ENCODE data around the gene SCAPER.

The SCAPER gene

GRCh38 chr15:76470691-76471090 lies 434.4 kb downstream of the SCAPER start:
- H3K9me3 ChIP-seq (ENCODE audit: control insufficient read depth, insufficient read depth, low read length), result no peaks in the 10 kb centered on the region

GRCh38 chr15:76468722-76469121 lies 436.4 kb downstream of the SCAPER start:
- H3K27ac ChIP-seq (ENCODE audit: low read length), result no peak overlapping the region
- H3K27me3 ChIP-seq (ENCODE audit: control insufficient read depth, insufficient read depth, low read length), result no peaks in the 10 kb centered on the region
- no peaks in the 10 kb centered on the region for H3K36me3 ChIP-seq (ENCODE audit: control insufficient read depth, insufficient read depth, low read length)
- no peak overlapping the region for H3K4me3 ChIP-seq (ENCODE audit: low read length)
- no peaks in the 10 kb centered on the region for H3K4me1 ChIP-seq (ENCODE audit: control insufficient read depth, insufficient read depth, low read length)
- no peak for DNase-seq (ENCODE audit: low read depth, low spot score)
- WGBS (ENCODE audit: insufficient coverage, insufficient read length), result no CpG with 5 or more reads among the region's 2 CpGs
- H3K9me3 ChIP-seq (ENCODE audit: control insufficient read depth, insufficient read depth, low read length), result no peaks in the 10 kb centered on the region

More at GRCh38 chr15:76470691-76471090, 434.4 kb downstream of the SCAPER start:
- DNase-seq (ENCODE audit: low read depth, low spot score), result no peak
- no peaks in the 10 kb centered on the region for H3K36me3 ChIP-seq (ENCODE audit: control insufficient read depth, insufficient read depth, low read length)
- no peak overlapping the region for H3K27ac ChIP-seq (ENCODE audit: low read length)
- no peak overlapping the region for H3K4me3 ChIP-seq (ENCODE audit: low read length)
- H3K27me3 ChIP-seq (ENCODE audit: control insufficient read depth, insufficient read depth, low read length), result no peaks in the 10 kb centered on the region
- no peaks in the 10 kb centered on the region for H3K4me1 ChIP-seq (ENCODE audit: control insufficient read depth, insufficient read depth, low read length)

GRCh38 chr15:76467136-76467535 lies 438.0 kb downstream of the SCAPER start:
- no CpG with 5 or more reads among the region's 1 CpG for WGBS (ENCODE audit: insufficient coverage, insufficient read length)
- Histone ChIP-seq H3K4me1 (ENCODE audit: control insufficient read depth, insufficient read depth, low read length) (no peaks in the 10 kb centered on the region), H3K4me3 (ENCODE audit: low read length) (no peak overlapping the region), H3K9me3 (ENCODE audit: control insufficient read depth, insufficient read depth, low read length) (no peaks in the 10 kb centered on the region), H3K36me3 (ENCODE audit: control insufficient read depth, insufficient read depth, low read length) (no peaks in the 10 kb centered on the region), H3K27me3 (ENCODE audit: control insufficient read depth, insufficient read depth, low read length) (no peaks in the 10 kb centered on the region), H3K27ac (ENCODE audit: low read length) (no peak overlapping the region)
- no peak for DNase-seq (ENCODE audit: low read depth, low spot score)

GRCh38 chr15:76465728-76466127 lies 439.4 kb downstream of the SCAPER start:
- no peaks in the 10 kb centered on the region for H3K4me1 ChIP-seq (ENCODE audit: control insufficient read depth, insufficient read depth, low read length)
- no peaks in the 10 kb centered on the region for H3K27me3 ChIP-seq (ENCODE audit: control insufficient read depth, insufficient read depth, low read length)
- no CpG with 5 or more reads among the region's 1 CpG for WGBS (ENCODE audit: insufficient coverage, insufficient read length)
- DNase-seq (ENCODE audit: low read depth, low spot score), result no peak
- no peaks in the 10 kb centered on the region for H3K9me3 ChIP-seq (ENCODE audit: control insufficient read depth, insufficient read depth, low read length)
- no peak overlapping the region for H3K27ac ChIP-seq (ENCODE audit: low read length)
- no peak overlapping the region for H3K4me3 ChIP-seq (ENCODE audit: low read length)
- no peaks in the 10 kb centered on the region for H3K36me3 ChIP-seq (ENCODE audit: control insufficient read depth, insufficient read depth, low read length)

- H3K27me3 ChIP-seq (ENCODE audit: control insufficient read depth, insufficient read depth, low read length), result no peaks in the 10 kb centered on the region
- no peaks in the 10 kb centered on the region for H3K4me1 ChIP-seq (ENCODE audit: control insufficient read depth, insufficient read depth, low read length)
- no peak overlapping the region for H3K27ac ChIP-seq (ENCODE audit: low read length)
- no peaks in the 10 kb centered on the region for H3K36me3 ChIP-seq (ENCODE audit: control insufficient read depth, insufficient read depth, low read length)
- no CpG with 5 or more reads among the region's 2 CpGs for WGBS (ENCODE audit: insufficient coverage, insufficient read length)
- H3K4me3 ChIP-seq (ENCODE audit: low read length), result no peak overlapping the region
- H3K9me3 ChIP-seq (ENCODE audit: control insufficient read depth, insufficient read depth, low read length), result no peaks in the 10 kb centered on the region
- DNase-seq (ENCODE audit: low read depth, low spot score), result no peak
Measured at GRCh38 chr15:76464247-76464646, 440.9 kb downstream of the SCAPER start.

- Histone ChIP-seq H3K27ac (ENCODE audit: low read length) (no peak overlapping the region), H3K9me3 (ENCODE audit: control insufficient read depth, insufficient read depth, low read length) (no peaks in the 10 kb centered on the region), H3K4me1 (ENCODE audit: control insufficient read depth, insufficient read depth, low read length) (no peaks in the 10 kb centered on the region), H3K27me3 (ENCODE audit: control insufficient read depth, insufficient read depth, low read length) (no peaks in the 10 kb centered on the region), H3K4me3 (ENCODE audit: low read length) (no peak overlapping the region), H3K36me3 (ENCODE audit: control insufficient read depth, insufficient read depth, low read length) (no peaks in the 10 kb centered on the region)
- DNase-seq (ENCODE audit: low read depth, low spot score), result no peak
- no CpG with 5 or more reads among the region's 1 CpG for WGBS (ENCODE audit: insufficient coverage, insufficient read length)
Measured at GRCh38 chr15:76460871-76461270, 444.3 kb downstream of the SCAPER start.

- no CpG with 5 or more reads among the region's 3 CpGs for WGBS (ENCODE audit: insufficient coverage, insufficient read length)
Measured at GRCh38 chr15:76460347-76460746, 444.8 kb downstream of the SCAPER start.

GRCh38 chr15:76451540-76451939 lies 453.6 kb downstream of the SCAPER start:
- Histone ChIP-seq H3K4me3 (ENCODE audit: low read length) (no peak overlapping the region), H3K27ac (ENCODE audit: low read length) (no peak overlapping the region), H3K4me1 (ENCODE audit: control insufficient read depth, insufficient read depth, low read length) (no peaks in the 10 kb centered on the region), H3K9me3 (ENCODE audit: control insufficient read depth, insufficient read depth, low read length) (no peaks in the 10 kb centered on the region), H3K36me3 (ENCODE audit: control insufficient read depth, insufficient read depth, low read length) (no peaks in the 10 kb centered on the region), H3K27me3 (ENCODE audit: control insufficient read depth, insufficient read depth, low read length) (no peaks in the 10 kb centered on the region)
- WGBS (ENCODE audit: insufficient coverage, insufficient read length), result no CpG with 5 or more reads among the region's 1 CpG
- DNase-seq (ENCODE audit: low read depth, low spot score), result no peak

More at GRCh38 chr15:76460347-76460746, 444.8 kb downstream of the SCAPER start:
- H3K27ac ChIP-seq (ENCODE audit: low read length), result no peak overlapping the region
- H3K36me3 ChIP-seq (ENCODE audit: control insufficient read depth, insufficient read depth, low read length), result no peaks in the 10 kb centered on the region
- H3K4me3 ChIP-seq (ENCODE audit: low read length), result no peak overlapping the region
- no peaks in the 10 kb centered on the region for H3K27me3 ChIP-seq (ENCODE audit: control insufficient read depth, insufficient read depth, low read length)
- no peak for DNase-seq (ENCODE audit: low read depth, low spot score)
- no peaks in the 10 kb centered on the region for H3K9me3 ChIP-seq (ENCODE audit: control insufficient read depth, insufficient read depth, low read length)
- H3K4me1 ChIP-seq (ENCODE audit: control insufficient read depth, insufficient read depth, low read length), result no peaks in the 10 kb centered on the region

- no peak overlapping the region for H3K4me3 ChIP-seq (ENCODE audit: low read length)
- H3K27me3 ChIP-seq (ENCODE audit: control insufficient read depth, insufficient read depth, low read length), result no peaks in the 10 kb centered on the region
- no peaks in the 10 kb centered on the region for H3K9me3 ChIP-seq (ENCODE audit: control insufficient read depth, insufficient read depth, low read length)
- H3K27ac ChIP-seq (ENCODE audit: low read length), result no peak overlapping the region
- no CpG with 5 or more reads among the region's 1 CpG for WGBS (ENCODE audit: insufficient coverage, insufficient read length)
- no peaks in the 10 kb centered on the region for H3K4me1 ChIP-seq (ENCODE audit: control insufficient read depth, insufficient read depth, low read length)
- no peak for DNase-seq (ENCODE audit: low read depth, low spot score)
- no peaks in the 10 kb centered on the region for H3K36me3 ChIP-seq (ENCODE audit: control insufficient read depth, insufficient read depth, low read length)
Measured at GRCh38 chr15:76449455-76449854, 455.7 kb downstream of the SCAPER start.

GRCh38 chr15:76448755-76449154 lies 456.4 kb downstream of the SCAPER start:
- Histone ChIP-seq H3K36me3 (ENCODE audit: control insufficient read depth, insufficient read depth, low read length) (no peaks in the 10 kb centered on the region), H3K9me3 (ENCODE audit: control insufficient read depth, insufficient read depth, low read length) (no peaks in the 10 kb centered on the region), H3K27ac (ENCODE audit: low read length) (no peak overlapping the region), H3K4me3 (ENCODE audit: low read length) (no peak overlapping the region), H3K27me3 (ENCODE audit: control insufficient read depth, insufficient read depth, low read length) (no peaks in the 10 kb centered on the region), H3K4me1 (ENCODE audit: control insufficient read depth, insufficient read depth, low read length) (no peaks in the 10 kb centered on the region)
- WGBS (ENCODE audit: insufficient coverage, insufficient read length), result no CpG with 5 or more reads among the region's 2 CpGs
- no peak for DNase-seq (ENCODE audit: low read depth, low spot score)

GRCh38 chr15:76447728-76448441 lies 457.3 kb downstream of the SCAPER start:
- no peaks in the 10 kb centered on the region for H3K27me3 ChIP-seq (ENCODE audit: control insufficient read depth, insufficient read depth, low read length)
- no peak overlapping the region for H3K27ac ChIP-seq (ENCODE audit: low read length)
- no peaks in the 10 kb centered on the region for H3K9me3 ChIP-seq (ENCODE audit: control insufficient read depth, insufficient read depth, low read length)
- H3K36me3 ChIP-seq (ENCODE audit: control insufficient read depth, insufficient read depth, low read length), result no peaks in the 10 kb centered on the region
- H3K4me3 ChIP-seq (ENCODE audit: low read length), result no peak overlapping the region
- H3K4me1 ChIP-seq (ENCODE audit: control insufficient read depth, insufficient read depth, low read length), result no peaks in the 10 kb centered on the region
- no peak for DNase-seq (ENCODE audit: low read depth, low spot score)
- WGBS (ENCODE audit: insufficient coverage, insufficient read length), result no CpG with 5 or more reads among the region's 2 CpGs
